ENCODE measurements around the gene DUSP22. TPM values are rescaled to one million over a fixed set of nuclear protein-coding genes. Genes with fewer than 3 reads are reported as not detected.

DUSP22 gene
- polyA plus RNA-seq, 1 experiment: 9.8 TPM

- TF ChIP-seq CTCF (IDR thresholded peaks at IDR 0.05; ENCODE audit: insufficient read depth, low read depth, low read length): no peak
These were observed 88.2 kb downstream of the DUSP22 start for GRCh38 chr6:380234-381218.

GRCh38 chr6:381742-382461 is 89.6 kb downstream of the DUSP22 start:
- no peak for TF ChIP-seq CTCF (IDR thresholded peaks at IDR 0.05; ENCODE audit: insufficient read depth, low read depth, low read length)
- no peak for DNase-seq (ENCODE audit: low read depth)
- CTCF ChIA-PET: no interaction called here

More at GRCh38 chr6:380234-381218, 88.2 kb downstream of the DUSP22 start:
- CTCF ChIA-PET: no interaction called here
- POLR2A ChIA-PET: no interaction called here
- Histone ChIP-seq H3K36me3 (ENCODE audit: control insufficient read depth, insufficient read depth, low read length) (no peaks in the 10 kb centered on the region), H3K27me3 (ENCODE audit: control insufficient read depth, insufficient read depth, low read length) (no peaks in the 10 kb centered on the region; the same call in 1 of the 2 replicates), H3K4me3 (ENCODE audit: low read depth, low read length) (no peak overlapping the region)
- no peak for DNase-seq (ENCODE audit: low read depth)

GRCh38 chr6:382883-383810 is 90.9 kb downstream of the DUSP22 start:
- TF ChIP-seq CTCF (IDR thresholded peaks at IDR 0.05; ENCODE audit: insufficient read depth, low read depth, low read length): no peak
- DNase-seq (ENCODE audit: low read depth): no peak
- H3K4me3 ChIP-seq (ENCODE audit: low read depth, low read length): no peak overlapping the region
- no peaks in the 10 kb centered on the region for H3K36me3 ChIP-seq (ENCODE audit: control insufficient read depth, insufficient read depth, low read length)
- H3K27me3 ChIP-seq (ENCODE audit: control insufficient read depth, insufficient read depth, low read length): peaks cover 3% of the 10 kb centered on the region
- CTCF ChIA-PET: no interaction called here
- POLR2A ChIA-PET: no interaction called here

More at GRCh38 chr6:381742-382461, 89.6 kb downstream of the DUSP22 start:
- no peaks in the 10 kb centered on the region for H3K36me3 ChIP-seq (ENCODE audit: control insufficient read depth, insufficient read depth, low read length)
- POLR2A ChIA-PET: no interaction called here
- H3K27me3 ChIP-seq (ENCODE audit: control insufficient read depth, insufficient read depth, low read length): peaks cover 2% of the 10 kb centered on the region; the same call in 1 of the 2 replicates
- H3K4me3 ChIP-seq (ENCODE audit: low read depth, low read length): no peak overlapping the region

- DNase-seq (ENCODE audit: low read depth): no peak
- Histone ChIP-seq H3K36me3 (ENCODE audit: control insufficient read depth, insufficient read depth, low read length) (no peaks in the 10 kb centered on the region), H3K4me3 (ENCODE audit: low read depth, low read length) (no peak overlapping the region), H3K27me3 (ENCODE audit: control insufficient read depth, insufficient read depth, low read length) (peaks cover 4% of the 10 kb centered on the region)
- ChIA-PET POLR2A (no interaction called here), CTCF (no interaction called here)
- TF ChIP-seq CTCF (IDR thresholded peaks at IDR 0.05; ENCODE audit: insufficient read depth, low read depth, low read length): no peak
These were observed 91.6 kb downstream of the DUSP22 start for GRCh38 chr6:383856-384255.

All from BJ (cell line).